DMS79 (cell line): ENCODE results near the gene CD200.
"Not testable (repeated sequence)": the region's sequence is repeated elsewhere in the genome, so short reads cannot be mapped to it uniquely, and the experiment has no call there.

Experiments
- DNase-seq: peaks from one replicate; lab custom pipeline; 2025; lab: John Stamatoyannopoulos, UW

Gene CD200

GRCh38 chr3:112360561-112360960, 27.6 kb downstream of the CD200 start:
- no peak for DNase-seq

- no peak for DNase-seq
Observed at GRCh38 chr3:112362221-112362620, 29.3 kb downstream of the CD200 start.

GRCh38 chr3:112364291-112364690, 31.3 kb downstream of the CD200 start:
- DNase-seq: no peak

GRCh38 chr3:112365035-112365434, 32.1 kb downstream of the CD200 start:
- no peak for DNase-seq

GRCh38 chr3:112365636-112366035, 32.7 kb downstream of the CD200 start:
- no peak for DNase-seq

GRCh38 chr3:112366522-112366921, 33.6 kb downstream of the CD200 start:
- no peak for DNase-seq

- no peak for DNase-seq
Observed at GRCh38 chr3:112371569-112371968, 38.6 kb downstream of the CD200 start.

GRCh38 chr3:112372396-112372795, 39.4 kb downstream of the CD200 start:
- DNase-seq: no peak

GRCh38 chr3:112373476-112373875, 40.5 kb downstream of the CD200 start:
- DNase-seq: no peak

- DNase-seq: no peak
Observed at GRCh38 chr3:112373924-112374323, 41.0 kb downstream of the CD200 start.

- no peak for DNase-seq
Observed at GRCh38 chr3:112374333-112374734, 41.4 kb downstream of the CD200 start.

- no peak for DNase-seq
Observed at GRCh38 chr3:112375117-112375516, 42.2 kb downstream of the CD200 start.

- DNase-seq: no peak
Observed at GRCh38 chr3:112376241-112376911, 43.4 kb downstream of the CD200 start.

GRCh38 chr3:112376992-112377391, 44.0 kb downstream of the CD200 start:
- no peak for DNase-seq

GRCh38 chr3:112377568-112378071, 44.7 kb downstream of the CD200 start:
- DNase-seq: no peak

GRCh38 chr3:112378347-112378746, 45.4 kb downstream of the CD200 start:
- not testable (repeated sequence) for DNase-seq

GRCh38 chr3:112379020-112379690, 46.2 kb downstream of the CD200 start:
- DNase-seq: no peak

- no peak for DNase-seq
Observed at GRCh38 chr3:112381673-112382542, 49.0 kb downstream of the CD200 start.

- no peak for DNase-seq
Observed at GRCh38 chr3:112382543-112383160, 49.7 kb downstream of the CD200 start.

GRCh38 chr3:112384769-112385168, 51.8 kb downstream of the CD200 start:
- no peak for DNase-seq

- no peak for DNase-seq
Observed at GRCh38 chr3:112388972-112389371, 56.0 kb downstream of the CD200 start.

GRCh38 chr3:112389961-112390360, 57.0 kb downstream of the CD200 start:
- DNase-seq: no peak
